Kidney glomerular epithelial cell (primary cell): Measurements from ENCODE around the gene HLA-DOB.
"Not testable (repeated sequence)": the region's sequence is repeated elsewhere in the genome, so short reads cannot be mapped to it uniquely, and the experiment has no call there.

ENCODE experiments used
- DNase-seq: peaks from one replicate; lab custom pipeline; 2025; lab: John Stamatoyannopoulos, UW

Gene HLA-DOB

DNA sequence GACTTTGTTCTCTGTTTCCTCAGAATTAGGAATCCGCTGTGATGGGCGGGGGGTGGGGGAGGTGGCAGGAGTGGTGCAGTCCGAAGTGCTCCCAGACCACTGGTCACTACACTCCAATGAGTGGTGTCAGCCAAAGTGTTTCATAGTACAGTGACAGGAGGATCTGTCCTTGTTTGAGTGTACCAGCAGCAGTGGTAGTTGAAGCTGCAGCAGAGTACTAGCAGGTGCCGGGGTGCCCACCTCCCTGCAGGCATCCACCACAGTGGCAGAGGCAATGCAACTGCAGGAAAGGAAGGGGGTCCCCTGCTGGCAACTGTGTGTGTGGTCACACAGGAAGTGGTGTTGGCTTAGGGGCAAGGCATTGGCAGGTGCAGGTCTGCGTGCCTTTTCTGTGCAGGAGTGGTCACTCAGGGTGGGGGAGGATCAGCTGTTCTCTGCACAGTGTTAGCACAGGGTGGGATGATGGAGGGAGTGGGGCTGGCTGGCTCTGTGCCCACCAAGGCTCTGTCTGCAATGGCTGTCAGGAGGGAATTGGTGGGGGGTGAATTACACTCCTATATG is 9.7 kb downstream of the HLA-DOB start:
- no peak for DNase-seq

DNA sequence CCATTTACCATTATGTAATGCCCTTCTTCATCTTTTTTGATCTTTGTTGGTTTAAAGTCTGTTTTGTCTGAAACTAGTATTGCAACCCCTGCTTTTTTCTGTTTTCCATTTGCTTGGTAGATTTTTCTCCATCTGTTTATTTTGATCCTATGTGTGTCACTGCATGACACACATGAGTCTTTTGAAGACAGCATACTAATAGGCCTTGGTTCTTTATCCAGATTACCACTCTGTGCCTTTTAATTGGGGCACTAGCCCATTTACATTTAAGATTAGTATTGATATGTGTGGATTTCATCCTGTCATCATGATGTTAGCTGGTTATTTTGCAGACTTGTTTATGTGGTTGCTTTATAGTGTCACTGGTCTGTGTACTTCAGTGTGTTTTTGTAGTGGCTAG is 11.4 kb downstream of the HLA-DOB start:
- DNase-seq: not testable (repeated sequence)

GRCh38 chr6:32803416-32803815 is 13.4 kb downstream of the HLA-DOB start:
- no peak for DNase-seq

GRCh38 chr6:32799740-32800139 is 17.1 kb downstream of the HLA-DOB start:
- DNase-seq: no peak

DNA sequence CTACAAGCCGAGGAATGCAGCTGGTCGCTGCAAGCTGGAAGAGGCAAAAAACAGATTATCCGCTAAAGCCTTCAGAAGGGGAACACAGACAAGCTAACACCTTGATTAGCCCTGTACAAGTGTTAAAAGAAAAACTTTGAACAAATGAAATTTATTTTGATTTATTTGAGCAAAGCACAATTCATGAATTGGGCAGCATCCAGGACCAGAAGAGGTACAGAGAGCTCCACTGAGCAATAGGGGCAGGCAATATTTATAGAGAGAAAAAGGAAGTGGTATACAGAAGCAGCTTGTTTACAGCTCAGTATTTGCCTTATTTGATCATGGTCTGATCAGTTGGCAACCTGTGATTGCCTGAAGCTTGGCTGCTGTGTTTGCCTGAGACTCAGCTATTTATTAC is 17.6 kb downstream of the HLA-DOB start:
- DNase-seq: no peak

- DNase-seq: peak; percentile 35
Observed at GRCh38 chr6:32796848-32797776, 19.7 kb downstream of the HLA-DOB start.

- no peak for DNase-seq
Observed at GRCh38 chr6:32794510-32794909, 22.3 kb downstream of the HLA-DOB start.

GRCh38 chr6:32792901-32793435 is 23.8 kb downstream of the HLA-DOB start:
- DNase-seq: no peak

DNA sequence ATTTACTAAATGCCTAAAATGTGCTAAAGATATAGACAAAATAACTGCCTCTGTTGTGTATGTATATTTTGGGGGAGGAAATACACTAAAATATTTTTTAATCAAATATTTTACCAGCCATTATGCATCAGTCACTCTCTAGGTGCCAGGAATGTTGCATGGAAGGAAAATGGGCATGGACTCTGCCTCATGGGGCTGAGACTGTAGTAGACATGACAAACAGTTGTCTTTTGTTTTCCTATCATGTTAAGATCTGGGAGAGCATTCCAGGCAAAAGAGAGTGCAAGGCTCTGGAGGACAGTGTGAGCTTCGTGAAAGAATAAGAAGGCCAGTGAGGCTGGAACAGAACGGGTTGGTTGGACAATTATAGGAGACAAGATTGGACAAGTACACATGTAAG is 26.5 kb downstream of the HLA-DOB start:
- DNase-seq: no peak

DNA sequence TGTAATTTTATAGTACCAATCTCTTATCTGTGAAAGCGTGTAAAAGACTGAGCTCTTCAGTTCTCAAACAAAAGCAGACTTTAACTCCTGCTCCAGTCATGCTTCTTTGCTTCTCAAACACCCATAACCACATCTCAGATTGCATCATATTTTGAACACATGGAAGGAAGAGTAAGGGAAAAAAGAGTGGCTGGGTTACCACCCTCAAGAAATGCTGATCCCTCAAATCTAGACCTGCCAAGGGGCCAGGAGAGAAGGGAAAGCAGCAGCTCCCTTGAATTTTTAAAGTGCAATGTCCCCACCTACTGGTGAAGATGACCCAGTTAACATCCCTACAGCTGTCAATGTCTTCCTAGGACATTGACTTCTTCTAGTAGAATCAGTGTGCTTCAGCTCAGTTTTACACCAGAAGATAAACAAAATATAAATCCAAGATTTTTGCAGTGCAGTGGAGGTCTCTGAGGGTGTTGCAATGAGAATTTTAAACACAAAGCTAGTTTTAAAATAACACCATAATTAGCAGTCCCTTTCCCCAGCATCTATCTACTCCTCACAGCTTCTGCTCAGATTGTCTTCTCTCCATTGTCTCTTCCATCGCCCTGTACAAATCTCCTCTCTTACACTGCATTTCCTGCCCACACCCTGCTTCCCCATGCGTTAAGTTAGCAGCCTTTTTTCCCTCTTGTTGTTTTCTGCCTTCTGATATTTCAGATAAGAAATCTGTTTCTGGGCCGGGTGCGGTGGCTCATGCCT is 30.8 kb downstream of the HLA-DOB start:
- peak; percentile 45 for DNase-seq

DNA sequence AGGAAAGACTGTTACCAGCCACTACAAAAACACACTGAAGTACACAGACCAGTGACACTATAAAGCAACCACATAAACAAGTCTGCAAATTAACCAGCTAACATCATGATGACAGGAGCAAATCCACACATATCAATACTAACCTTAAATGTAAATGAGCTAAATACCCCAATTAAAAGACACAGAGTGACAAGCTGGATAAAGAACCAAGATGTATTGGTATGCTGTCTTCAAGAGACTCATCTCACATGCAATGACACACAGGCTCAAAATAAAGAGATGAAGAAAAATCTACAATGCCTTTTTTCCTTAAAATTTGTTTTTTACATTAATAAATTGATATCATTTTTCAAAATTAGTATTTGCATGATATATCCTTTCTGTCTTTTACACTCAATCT is 33.9 kb downstream of the HLA-DOB start:
- not testable (repeated sequence) for DNase-seq

GRCh38 chr6:32779036-32779435 is 37.8 kb downstream of the HLA-DOB start:
- no peak for DNase-seq

DNA sequence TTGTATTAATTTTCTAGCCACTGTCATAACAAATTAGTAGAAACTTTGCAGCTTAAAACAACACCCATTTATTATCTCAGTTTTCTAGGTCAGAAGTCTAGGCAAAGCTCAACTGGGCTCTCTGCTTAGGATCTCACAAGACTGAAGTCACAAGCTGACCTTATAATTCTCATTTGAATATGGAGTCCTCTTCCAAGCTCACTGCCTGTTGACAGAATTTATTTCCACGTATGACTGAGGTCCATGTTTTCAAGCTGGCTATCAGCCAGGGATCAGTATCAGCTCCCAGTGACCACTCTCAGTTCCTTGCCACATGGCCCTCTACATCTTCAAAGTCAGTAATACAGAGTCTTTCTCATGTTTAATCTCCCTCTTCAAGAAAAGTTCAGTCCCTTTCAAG is 41.7 kb downstream of the HLA-DOB start:
- DNase-seq: no peak

- no peak for DNase-seq
Observed at GRCh38 chr6:32774426-32774825, 42.4 kb downstream of the HLA-DOB start.

- no peak for DNase-seq
Observed at GRCh38 chr6:32772656-32773055, 44.1 kb downstream of the HLA-DOB start.

DNA sequence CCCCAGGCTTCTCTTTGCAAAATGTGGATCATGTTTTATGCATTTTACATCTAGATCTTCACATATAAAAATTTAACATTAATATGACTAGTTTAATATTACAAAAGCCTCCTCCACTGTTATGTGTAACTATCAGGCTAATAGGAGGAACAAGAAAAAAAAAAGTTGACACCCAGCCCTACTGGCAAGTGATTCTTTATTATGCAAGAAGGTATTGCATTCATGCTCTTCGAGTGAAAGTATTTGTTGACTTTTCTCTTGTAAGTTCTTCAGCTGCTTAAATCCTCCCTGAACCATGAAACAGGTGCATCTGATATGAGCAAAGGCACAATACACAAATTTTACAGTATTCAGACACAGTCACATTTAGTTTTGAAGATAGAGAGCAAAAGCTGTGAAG is 52.8 kb downstream of the HLA-DOB start:
- DNase-seq: no peak

GRCh38 chr6:32763421-32763820 is 53.4 kb downstream of the HLA-DOB start, which contains the start of gene HLA-DQB2:
HLA-DQB2 (minus strand) TSS chr6:32763532; CDS start chr6:32763470, 62 bp downstream.
- DNase-seq: no peak
